Epithelial cell of umbilical artery (primary cell): Measurements from ENCODE around the gene C18orf63. TPM values are rescaled to one million over a fixed set of nuclear protein-coding genes. Genes with fewer than 3 reads are reported as not detected.

ENCODE experiments used
- total RNA-seq: library from RNA; depleted of rRNA; stranded (reverse); fragments of >200 nt; gene quantifications from 2 replicates; pipeline ENCODE4 v1.2.3, GENCODE V29; 2014

The C18orf63 gene
- not detected in 2 replicates for total RNA-seq

GRCh38 chr18:74315464-74316256, at the start of gene C18orf63:
C18orf63 (plus strand) TSS chr18:74315839; CDS start chr18:74317866, 2,027 bp downstream.

GRCh38 chr18:74291771-74292540, 23.7 kb upstream of the C18orf63 start, which contains the start of gene CYB5A:
CYB5A (minus strand) TSS chr18:74291963; CDS start chr18:74291875, 88 bp downstream.

Other genes starting within 250 kb of the C18orf63 start
- gene FBXO15, start 168.0 kb upstream of the C18orf63 start, total RNA-seq = 0.15 TPM in 1 of 2 replicates, not detected in the other
- gene TIMM21, start 167.3 kb upstream of the C18orf63 start, total RNA-seq = 23.9 and 29.2 TPM in 2 replicates
- gene CYB5A, start 23.9 kb upstream of the C18orf63 start, total RNA-seq = 24.3 and 42.2 TPM in 2 replicates
- gene DIPK1C, start 141.5 kb downstream of the C18orf63 start, total RNA-seq = not detected in 2 replicates
- 50.0 and 168 TPM in 2 replicates for gene CNDP2, start 180.5 kb downstream of the C18orf63 start, total RNA-seq
- gene CNDP1, start 218.7 kb downstream of the C18orf63 start, total RNA-seq = not detected in 2 replicates